Stimulated activated CD8-positive, alpha-beta memory T cell treated with anti-CD3 and anti-CD28 coated beads, Interleukin-15, amount 100 ng/mL, for 24 hours (primary cell): ENCODE data around the gene PREX1.
"Not testable (repeated sequence)": the region's sequence is repeated elsewhere in the genome, so short reads cannot be mapped to it uniquely, and the experiment has no call there.

Experiments used
- DNase-seq: peaks from one replicate; pipeline ENCODE4 v3.0.0-alpha.2; 2020; ENCODE audit warnings: low read depth

Gene PREX1

GRCh38 chr20:48604426-48604825, 223.4 kb downstream of the PREX1 start:
- no peak for DNase-seq

GRCh38 chr20:48603819-48604405, 223.9 kb downstream of the PREX1 start:
- DNase-seq = no peak

GRCh38 chr20:48603116-48603818, 224.5 kb downstream of the PREX1 start:
- DNase-seq = no peak

GRCh38 chr20:48601798-48602197, 226.0 kb downstream of the PREX1 start:
- DNase-seq = no peak

DNA sequence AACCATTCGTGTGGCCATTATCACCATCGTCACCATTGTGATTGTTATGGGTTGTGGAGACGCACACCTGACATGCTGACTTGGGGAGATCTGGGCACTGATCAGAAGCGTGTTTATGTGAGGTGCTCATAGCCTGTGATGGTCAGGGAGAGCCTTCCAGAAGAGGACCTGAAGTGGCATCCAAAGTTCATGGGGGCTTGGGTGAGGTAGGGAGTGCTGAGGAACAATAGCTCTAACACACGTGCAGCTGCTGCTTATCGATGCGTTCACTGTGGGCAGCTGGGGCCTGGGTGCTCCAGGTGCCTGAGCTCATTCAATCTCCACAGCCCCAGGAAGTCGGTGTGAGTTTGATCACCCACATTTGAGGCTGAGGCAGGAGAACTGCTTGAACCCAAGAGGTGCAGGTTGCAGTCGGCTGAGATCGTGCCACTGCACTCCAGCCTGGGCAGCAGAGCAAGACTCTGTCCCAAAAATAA, 227.3 kb downstream of the PREX1 start:
- no peak for DNase-seq

DNA sequence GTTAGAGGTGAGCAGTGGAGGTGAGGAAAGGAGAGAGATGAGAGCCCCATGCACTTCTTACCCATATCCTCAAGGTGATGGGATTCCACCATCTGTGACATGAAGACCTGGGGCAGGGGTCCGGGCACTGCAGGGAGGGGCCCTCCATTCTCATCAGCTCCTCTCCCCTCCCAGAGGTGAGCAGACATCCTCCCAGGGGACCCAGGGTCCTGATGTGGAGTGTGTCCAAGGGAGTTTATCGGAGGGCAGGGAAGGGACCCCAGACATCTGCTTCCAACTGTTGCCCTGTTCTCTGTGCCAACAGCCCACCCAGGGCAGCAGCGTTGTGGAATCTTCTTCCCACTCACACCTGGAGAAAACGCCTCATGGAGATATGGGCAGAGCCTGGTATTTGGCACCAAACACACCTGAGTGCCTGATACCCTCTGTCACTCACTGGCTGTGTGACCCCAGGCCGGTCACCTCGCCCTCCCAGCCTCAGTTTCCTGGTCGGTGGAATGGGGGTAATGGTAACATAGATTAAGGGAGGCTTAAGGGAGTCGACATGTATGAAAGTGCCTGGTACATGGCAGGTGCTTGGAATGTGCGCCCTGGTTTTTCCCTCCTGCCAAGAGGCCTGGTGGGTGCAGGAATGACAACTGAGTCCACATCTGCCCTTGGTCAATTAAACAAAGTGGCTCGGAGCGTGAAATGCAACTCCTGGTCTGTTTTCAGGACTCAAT, 227.9 kb downstream of the PREX1 start:
- no peak for DNase-seq

- no peak for DNase-seq
Measured at GRCh38 chr20:48599106-48599747, 228.6 kb downstream of the PREX1 start.

DNA sequence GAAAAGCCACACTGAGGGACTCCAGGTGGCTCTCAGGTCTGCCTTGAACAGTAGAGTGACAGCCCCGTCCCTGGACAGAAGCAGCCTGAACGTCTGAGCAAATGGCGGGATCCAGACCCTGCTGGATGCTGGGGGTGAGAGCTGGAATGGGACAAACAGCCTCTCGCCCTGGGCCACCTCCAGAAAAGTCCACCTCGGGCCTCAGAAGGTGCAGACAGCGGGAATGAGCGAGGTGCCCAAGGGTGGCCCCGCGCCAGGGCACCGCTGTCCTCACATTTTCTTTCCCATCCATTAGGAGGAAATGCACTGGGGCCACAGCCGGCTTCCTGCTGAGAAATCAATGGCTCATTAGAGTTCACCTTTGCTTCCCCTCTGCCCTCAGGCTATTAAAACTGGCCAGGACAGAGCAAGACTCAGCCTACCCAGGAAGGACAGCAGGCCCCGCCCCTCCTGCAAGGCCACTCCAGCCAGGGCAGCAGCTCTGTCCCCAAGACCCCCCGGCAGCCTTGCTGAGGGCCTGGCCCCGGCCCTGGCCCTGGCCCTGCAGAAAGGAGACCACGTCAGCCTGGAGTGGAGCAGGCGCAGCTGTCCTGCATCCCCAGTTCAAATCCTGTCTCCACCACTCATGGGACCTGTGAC, 229.4 kb downstream of the PREX1 start:
- DNase-seq = not testable (repeated sequence)

DNA sequence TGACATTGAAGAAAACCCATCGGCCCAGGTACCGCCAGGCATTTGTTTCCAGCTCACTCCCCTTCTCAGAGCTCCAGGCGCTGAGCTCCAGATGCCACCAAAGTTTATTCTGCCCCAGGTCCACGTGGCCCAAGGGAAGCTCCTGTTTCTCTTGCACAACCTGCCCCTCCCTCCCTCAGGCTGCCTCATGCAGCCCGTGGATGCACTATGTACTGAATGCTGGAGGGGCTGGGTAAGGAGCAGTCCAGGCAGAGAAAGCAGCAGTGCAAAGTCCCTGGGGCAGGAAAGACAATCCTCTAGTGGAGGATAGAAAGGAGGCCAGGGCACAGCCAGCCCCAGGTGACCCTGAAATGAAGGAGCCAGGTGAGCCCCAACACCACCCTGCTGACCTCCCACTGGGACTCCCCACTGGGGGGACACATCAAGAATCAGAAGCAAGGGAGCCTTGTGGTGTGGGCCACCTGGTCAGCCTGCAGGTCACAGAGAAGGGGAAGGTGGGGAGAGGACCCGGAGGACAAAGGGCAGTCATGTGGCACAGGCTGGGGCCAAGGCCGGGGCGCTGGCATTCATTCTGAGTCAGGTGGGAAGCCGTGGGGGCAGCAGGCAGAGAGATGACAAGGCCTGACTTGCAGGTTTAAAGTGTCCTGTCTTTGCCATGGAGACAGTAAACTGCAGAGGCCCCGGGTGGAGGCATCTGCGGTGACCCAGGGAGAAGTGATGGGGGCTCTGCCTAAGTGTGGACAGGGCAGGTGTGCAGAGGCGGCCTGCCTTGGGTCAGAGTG, 230.1 kb downstream of the PREX1 start:
- DNase-seq = no peak

DNA sequence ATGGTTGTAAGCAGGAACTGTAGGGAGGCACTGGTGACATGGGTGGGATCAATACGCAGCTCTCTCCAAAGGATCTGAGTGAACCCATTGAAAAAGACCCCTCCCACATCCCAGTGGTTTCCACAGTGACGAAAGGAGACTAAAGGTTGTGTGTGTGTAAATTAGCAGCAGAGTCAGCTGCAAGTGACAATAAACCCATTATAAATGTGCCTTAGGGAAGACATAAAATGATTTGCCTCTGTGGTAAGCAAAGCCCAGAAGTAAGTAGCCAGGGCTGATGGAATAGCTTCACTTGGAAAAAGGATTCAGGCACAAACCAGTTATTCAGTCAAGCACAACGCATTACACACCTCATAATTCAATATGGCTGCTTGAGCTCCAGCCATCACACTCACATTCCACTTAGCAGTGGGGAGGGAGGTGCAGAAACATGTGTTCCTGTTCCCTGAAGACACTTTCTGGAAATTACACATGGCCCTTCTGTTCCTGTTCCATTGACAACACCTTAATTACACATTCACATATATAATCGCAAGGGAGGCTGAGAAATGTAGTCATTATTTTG, 231.4 kb downstream of the PREX1 start:
- no peak for DNase-seq

DNA sequence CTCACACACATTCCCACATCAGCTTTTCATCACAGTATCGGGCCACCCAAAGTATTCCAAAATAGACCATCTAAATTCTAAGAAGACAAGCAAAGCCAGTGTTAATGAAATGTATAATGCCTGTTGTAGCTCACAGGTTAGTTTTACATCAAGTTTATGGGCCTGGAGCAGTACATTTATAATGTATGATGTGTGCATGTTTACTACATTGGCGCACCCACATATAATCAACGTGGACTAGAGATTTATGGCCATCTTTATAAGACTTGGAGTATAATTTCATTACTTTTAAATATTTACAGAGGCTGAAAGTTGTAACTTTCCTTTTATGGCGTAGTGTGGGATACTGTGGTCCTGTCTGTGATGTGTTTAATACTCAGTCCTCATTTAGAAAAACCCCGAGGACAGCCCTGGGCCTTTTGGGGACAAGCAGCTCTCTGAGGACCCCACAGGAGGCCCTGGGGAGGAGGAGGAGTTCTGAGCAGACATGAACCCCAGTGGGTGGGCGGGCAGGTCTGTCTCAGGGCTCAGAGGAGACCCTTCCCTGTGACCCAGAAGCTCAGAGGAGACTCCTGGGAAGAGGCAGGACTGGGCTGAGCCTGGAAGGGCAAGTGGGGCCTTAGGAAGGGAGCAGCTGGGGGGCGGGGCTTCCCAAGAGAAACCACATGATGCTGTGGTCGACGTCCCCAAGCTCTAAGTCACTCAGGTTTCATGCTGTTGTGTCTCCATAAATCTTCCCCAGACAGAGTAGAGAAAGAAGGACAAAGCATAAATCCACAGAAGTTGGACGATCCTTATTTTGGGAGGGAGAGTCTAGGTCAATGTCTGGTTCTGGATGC, 232.1 kb downstream of the PREX1 start:
- DNase-seq = no peak

- DNase-seq = no peak
Measured at GRCh38 chr20:48594533-48594932, 233.3 kb downstream of the PREX1 start.

DNA sequence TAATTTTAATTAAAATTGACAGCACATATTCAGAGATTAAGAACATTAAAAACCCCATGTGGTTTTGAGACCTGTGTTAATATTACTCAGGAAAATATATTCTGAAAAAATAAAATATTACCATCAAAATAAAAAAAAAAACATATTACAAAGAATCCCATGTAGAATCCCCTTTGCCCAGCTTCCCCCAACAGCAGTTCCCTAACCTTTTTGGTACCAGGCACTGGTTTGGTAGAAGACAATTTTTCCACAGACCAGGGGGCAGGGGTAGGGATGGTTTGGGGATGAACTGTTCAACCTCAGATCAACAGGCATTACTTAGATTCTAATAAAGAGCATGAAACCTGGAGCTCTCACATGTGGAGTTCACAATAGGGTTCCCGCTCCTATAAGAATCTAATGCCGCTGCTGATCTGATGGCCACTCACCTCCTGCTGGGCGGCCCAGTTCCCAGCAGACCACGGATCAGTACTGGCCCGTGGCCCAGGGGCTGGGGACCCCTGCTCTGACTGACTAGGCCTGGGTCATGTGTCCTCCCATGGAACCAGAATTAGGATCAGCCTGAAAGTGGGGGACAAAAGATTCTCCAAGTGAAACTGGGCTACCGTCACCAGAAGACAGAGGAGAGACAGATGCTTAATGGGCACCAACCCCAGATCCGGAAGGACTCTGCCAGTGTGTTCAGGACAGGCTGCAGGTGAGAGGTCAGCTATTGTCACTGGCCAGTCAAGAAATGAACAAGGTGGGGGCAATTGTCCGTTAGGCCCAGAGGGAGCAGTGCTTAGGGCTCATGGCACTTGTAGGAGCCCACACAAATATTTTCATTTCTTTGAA, 235.5 kb downstream of the PREX1 start:
- no peak for DNase-seq

- no peak for DNase-seq
Measured at GRCh38 chr20:48586730-48587129, 241.1 kb downstream of the PREX1 start.

DNA sequence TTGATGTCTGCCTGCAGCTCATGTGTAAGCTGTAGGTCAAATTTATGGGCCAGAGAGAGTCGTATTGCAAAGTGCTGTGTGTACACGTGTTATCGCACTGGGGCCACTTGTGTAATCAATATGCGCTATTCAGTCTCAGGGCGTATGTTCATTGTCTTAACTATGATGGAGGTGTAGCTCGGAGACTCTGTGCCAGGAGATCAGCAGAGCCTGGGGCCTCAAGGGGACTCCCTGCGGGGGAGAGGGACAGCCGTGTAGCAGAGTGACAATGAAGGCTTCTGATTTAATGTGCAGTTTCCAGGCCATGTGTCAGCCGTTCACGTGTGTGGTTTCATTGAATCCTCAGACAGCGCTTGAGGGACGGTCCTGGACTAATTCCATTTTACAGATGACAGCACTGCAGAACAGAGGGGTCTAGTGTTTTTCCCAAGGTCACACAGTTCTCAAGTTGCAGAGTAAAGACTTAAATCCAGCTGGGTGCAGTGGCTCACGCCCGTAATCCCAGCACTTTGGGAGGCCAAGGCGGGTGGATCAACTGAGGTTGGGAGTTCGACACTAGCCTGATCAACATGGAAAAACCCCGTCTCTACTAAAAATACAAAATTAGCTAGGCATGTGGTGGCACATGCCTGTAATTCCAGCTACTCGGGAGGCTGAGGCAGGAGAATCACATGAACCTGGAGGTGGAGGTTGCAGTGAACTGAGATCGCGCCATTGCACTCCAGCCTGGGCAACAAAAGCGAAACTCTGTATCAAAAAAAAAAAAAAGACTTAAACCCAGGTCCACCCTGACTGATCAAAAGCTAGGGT, 242.5 kb downstream of the PREX1 start:
- DNase-seq = no peak

DNA sequence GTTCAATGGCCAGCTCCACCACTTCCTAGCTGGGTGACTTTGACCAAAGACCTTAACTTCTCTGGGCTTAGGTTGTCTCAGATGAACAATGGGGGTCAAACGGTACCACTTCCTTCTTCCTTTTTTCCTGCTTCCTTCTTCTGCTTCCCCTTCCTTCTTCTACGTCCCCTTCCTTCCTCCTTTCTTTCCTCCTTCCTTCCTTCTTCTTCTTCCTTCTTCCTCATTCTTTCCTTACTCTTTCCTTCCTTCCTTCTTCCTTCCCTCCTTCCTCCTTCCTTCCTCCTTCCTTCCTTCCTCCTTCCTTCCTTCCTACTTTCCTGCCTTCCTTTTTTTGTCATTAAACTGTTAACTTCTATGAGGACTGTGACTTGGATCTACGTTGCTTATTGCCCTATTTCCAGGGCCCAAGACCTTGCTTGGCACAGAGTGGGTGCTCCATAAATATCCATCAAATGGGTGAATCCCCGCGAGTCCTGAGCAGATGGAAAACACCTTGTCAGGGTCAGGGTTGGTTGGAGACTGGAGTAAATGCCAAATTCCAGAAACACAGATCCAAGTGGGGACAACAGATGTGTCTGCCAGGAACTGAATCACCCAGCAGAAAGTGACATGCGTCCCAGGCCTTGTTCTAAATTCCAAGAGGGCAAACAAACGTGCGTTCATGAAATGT, 243.3 kb downstream of the PREX1 start:
- DNase-seq = no peak

DNA sequence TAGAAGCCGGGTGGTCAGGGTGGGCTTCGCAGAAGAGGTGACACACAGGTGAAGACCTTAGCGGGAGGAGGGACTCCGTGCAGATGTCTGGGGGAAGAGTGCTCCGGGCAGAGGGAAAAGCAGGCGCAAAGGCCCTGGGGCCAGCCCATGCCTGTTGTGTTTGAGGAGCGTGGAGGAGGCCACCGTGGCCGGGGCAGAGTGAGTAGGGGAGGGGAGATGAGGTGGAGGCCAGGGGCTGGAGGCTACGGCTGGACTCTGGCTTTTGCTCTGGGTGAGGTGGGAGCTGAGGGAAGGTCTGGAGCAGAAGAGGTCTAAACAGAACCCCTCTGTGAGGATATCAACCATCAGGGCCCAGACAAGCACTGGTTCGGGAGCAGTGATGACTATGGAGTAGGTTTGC, 244.0 kb downstream of the PREX1 start:
- DNase-seq = no peak

DNA sequence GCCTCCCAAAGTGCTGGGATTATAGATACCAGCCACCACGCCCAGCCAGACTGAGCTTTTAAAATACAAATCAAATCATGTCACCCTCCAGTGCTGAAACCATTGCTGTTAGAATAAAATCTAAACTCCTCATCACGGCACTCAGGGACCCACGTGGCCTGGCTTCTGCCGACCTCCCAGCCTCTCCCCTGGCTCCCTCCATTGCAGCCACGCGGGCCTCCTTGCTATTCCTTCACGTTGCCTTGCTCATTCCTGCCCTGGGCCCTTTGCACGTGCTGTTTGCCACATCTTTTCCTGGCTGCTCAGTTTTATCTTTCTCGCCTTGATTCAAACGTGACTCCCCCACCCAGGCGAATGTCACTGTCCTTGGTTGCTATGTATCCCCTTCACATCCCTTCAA, 244.6 kb downstream of the PREX1 start:
- DNase-seq = no peak
